IMR-90 (cell line): Measurements from ENCODE around the gene COX19. TPM values are rescaled to one million over a fixed set of nuclear protein-coding genes. Genes with fewer than 3 reads are reported as not detected.

ENCODE experiments used
- ATAC-seq: fragments of 200-7000 bp; cut with Tn5 transposase; 2 replicates; pipeline ENCODE4 v1.9.1; 2020; ENCODE audit warnings: low read depth, mild to moderate bottlenecking, moderate library complexity
- BruUV-seq: library from RNA; stranded (reverse); fragments of 400-500 nt; replicated peaks from 2 replicates; lab custom pipeline; 2021; lab: Mats Ljungman, UMichigan
- CTCF ChIA-PET: fragments of 300-600 bp; formaldehyde crosslinking; extraction: SDS; loops from one replicate; lab custom pipeline; 2021; ENCODE audit warnings: antibody characterized with exemption; lab: Yijun Ruan, JAX
- POLR2A ChIA-PET: fragments of 300-600 bp; sonication (Branson Sonifier 250); formaldehyde crosslinking; loops from one replicate; lab custom pipeline; 2022; ENCODE audit warnings: antibody characterized with exemption; ENCODE audit not compliant: unreplicated experiment; lab: Charles Lee
- DNase-seq: peaks from one replicate; pipeline ENCODE4 v3.0.0; 2013
- H2AFZ ChIP-seq: replicated peaks from 2 replicates; pipeline ENCODE3; 2013; ENCODE audit warnings: low read length, mild to moderate bottlenecking; ENCODE audit not compliant: poor library complexity
- H2AK5ac ChIP-seq: 2 replicates; pipeline ENCODE4 v1.6.1; 2013; ENCODE audit warnings: low read depth, low read length, inconsistent platforms
- H2AK9ac ChIP-seq: replicated peaks from 2 replicates; pipeline ENCODE3; 2013; ENCODE audit warnings: mild to moderate bottlenecking, low read depth, low read length, moderate library complexity; ENCODE audit not compliant: poor library complexity
- H2BK120ac ChIP-seq: 2 replicates; pipeline ENCODE4 v1.6.1; 2013; ENCODE audit warnings: low read depth, low read length, inconsistent platforms
- H2BK15ac ChIP-seq: 3 replicates; pipeline ENCODE4 v1.6.1; 2013; ENCODE audit warnings: low read depth, low read length, inconsistent platforms
- H2BK20ac ChIP-seq: 2 replicates; pipeline ENCODE4 v1.6.1; 2013; ENCODE audit warnings: low read depth, mild to moderate bottlenecking, inconsistent platforms, low read length, moderate library complexity
- H2BK5ac ChIP-seq: 2 replicates; pipeline ENCODE4 v1.6.1; 2013; ENCODE audit warnings: mild to moderate bottlenecking, low read depth, low read length, inconsistent platforms; ENCODE audit not compliant: poor library complexity, severe bottlenecking
- H3K14ac ChIP-seq: replicated peaks from 2 replicates; pipeline ENCODE4 v1.6.1; 2013; ENCODE audit warnings: low read depth, low read length, inconsistent platforms
- H3K18ac ChIP-seq: 2 replicates; pipeline ENCODE4 v1.6.1; 2013; ENCODE audit warnings: low read depth, low read length, control low read depth
- H3K23ac ChIP-seq: 2 replicates; pipeline ENCODE4 v1.6.1; 2013; ENCODE audit warnings: low read depth, low read length, inconsistent platforms
- H3K27ac ChIP-seq: 2 replicates; pipeline ENCODE4 v1.5.1; 2013; ENCODE audit warnings: mild to moderate bottlenecking, control low read depth, low read length; ENCODE audit not compliant: insufficient read depth
- H3K27me3 ChIP-seq: 2 replicates; pipeline ENCODE4 v1.6.1; 2013; ENCODE audit warnings: low read length; ENCODE audit not compliant: control insufficient read depth, insufficient read depth
- H3K36me3 ChIP-seq: 2 replicates; pipeline ENCODE4 v1.6.1; 2013; ENCODE audit warnings: low read length, mixed read lengths; ENCODE audit not compliant: control insufficient read depth, insufficient read depth
- H3K4ac ChIP-seq: 2 replicates; pipeline ENCODE4 v1.6.1; 2013; ENCODE audit warnings: low read depth, low read length, inconsistent platforms
- H3K4me1 ChIP-seq: 2 replicates; pipeline ENCODE4 v1.6.1; 2013; ENCODE audit warnings: low read length, mixed read lengths; ENCODE audit not compliant: control insufficient read depth, insufficient read depth
- H3K4me2 ChIP-seq: 2 replicates; pipeline ENCODE4 v1.6.1; 2013; ENCODE audit warnings: low read depth, mild to moderate bottlenecking, control low read depth, low read length, moderate library complexity
- H3K4me3 ChIP-seq: 2 replicates; pipeline ENCODE4 v1.5.1; 2013; ENCODE audit warnings: low read depth, mild to moderate bottlenecking, control low read depth, low read length, moderate library complexity; ENCODE audit not compliant: insufficient read depth
- H3K56ac ChIP-seq: 2 replicates; pipeline ENCODE4 v1.6.1; 2013; ENCODE audit warnings: low read length, inconsistent platforms; ENCODE audit not compliant: insufficient read depth; ENCODE audit errors: extremely low read depth
- H3K79me1 ChIP-seq, 2 experiments: 2 replicates each; pipeline ENCODE4 v1.6.1; 2013; ENCODE audit warnings: low read length in 2 of 2, inconsistent platforms in 1 of 2, low read depth in 1 of 2
- H3K9ac ChIP-seq: 2 replicates; pipeline ENCODE4 v1.6.1; 2013; ENCODE audit warnings: low read depth, low read length, control low read depth
- H3K9me1 ChIP-seq: 2 replicates; pipeline ENCODE4 v1.6.1; 2013; ENCODE audit warnings: low read length, inconsistent platforms; ENCODE audit not compliant: insufficient read depth
- H3K9me3 ChIP-seq: 2 replicates; pipeline ENCODE4 v1.6.1; 2013; ENCODE audit warnings: low read length; ENCODE audit not compliant: control insufficient read depth, insufficient read depth
- H4K20me1 ChIP-seq: 2 replicates; pipeline ENCODE4 v1.6.1; 2013; ENCODE audit warnings: low read length, inconsistent platforms; ENCODE audit not compliant: insufficient read depth
- H4K5ac ChIP-seq: 2 replicates; pipeline ENCODE4 v1.6.1; 2013; ENCODE audit warnings: mild to moderate bottlenecking, low read depth, low read length, control low read depth
- H4K8ac ChIP-seq, 2 experiments: 2 replicates each; pipeline ENCODE4 v1.6.1; 2013; ENCODE audit warnings: low read depth in 2 of 2, low read length in 2 of 2, control low read depth in 1 of 2, inconsistent platforms in 1 of 2
- H4K91ac ChIP-seq: 2 replicates; pipeline ENCODE4 v1.6.1; 2013; ENCODE audit warnings: low read depth, low read length, inconsistent platforms; ENCODE audit not compliant: insufficient read depth
- BHLHE40 ChIP-seq: fragments of 150-350 bp; IDR thresholded peaks from 2 replicates; pipeline ENCODE4 v1.6.1; 2016; ENCODE audit warnings: mild to moderate bottlenecking, low read depth, low read length
- CEBPB ChIP-seq: IDR thresholded peaks from 2 replicates; pipeline ENCODE4 v1.6.1; 2012; ENCODE audit warnings: low read depth, low read length, improper control_type of control experiment
- CHD1 ChIP-seq: IDR thresholded peaks from 2 replicates; pipeline ENCODE4 v1.6.1; 2012; ENCODE audit warnings: low read depth, low read length, improper control_type of control experiment
- CTCF ChIP-seq: conservative IDR thresholded peaks from 2 replicates; pipeline ENCODE4 v1.5.1; 2012; ENCODE audit warnings: mild to moderate bottlenecking, low read depth, low read length, improper control_type of control experiment
- FOS ChIP-seq: fragments of 150-350 bp; IDR thresholded peaks from 2 replicates; pipeline ENCODE4 v1.6.1; 2016; ENCODE audit warnings: low read depth, low read length
- MAFK ChIP-seq: IDR thresholded peaks from 2 replicates; pipeline ENCODE4 v1.6.1; 2012; ENCODE audit warnings: low read depth, low read length, improper control_type of control experiment
- MAZ ChIP-seq: IDR thresholded peaks from 2 replicates; pipeline ENCODE4 v1.6.1; 2012; ENCODE audit warnings: low read depth, mild to moderate bottlenecking, low read length, improper control_type of control experiment, moderate library complexity, borderline replicate concordance
- MXI1 ChIP-seq: IDR thresholded peaks from 2 replicates; pipeline ENCODE4 v1.6.1; 2012; ENCODE audit warnings: low read depth, mild to moderate bottlenecking, low read length, moderate library complexity, borderline replicate concordance
- NFE2L2 ChIP-seq: fragments of 150-350 bp; IDR thresholded peaks from 2 replicates; pipeline ENCODE4 v1.6.1; 2016; ENCODE audit warnings: low read depth, mild to moderate bottlenecking, low read length
- POLR2A ChIP-seq: IDR thresholded peaks from 2 replicates; pipeline ENCODE4 v1.6.1; 2012; ENCODE audit warnings: mild to moderate bottlenecking, low read depth, low read length
- RAD21 ChIP-seq: IDR thresholded peaks from 2 replicates; pipeline ENCODE4 v1.6.1; 2012; ENCODE audit warnings: low read length, improper control_type of control experiment
- RCOR1 ChIP-seq: IDR thresholded peaks from 2 replicates; pipeline ENCODE4 v1.6.1; 2012; ENCODE audit warnings: mild to moderate bottlenecking, low read length, improper control_type of control experiment; ENCODE audit not compliant: insufficient replicate concordance
- RFX5 ChIP-seq: IDR thresholded peaks from 2 replicates; pipeline ENCODE4 v1.8.0; 2012; ENCODE audit warnings: low read depth, mild to moderate bottlenecking, low read length, moderate library complexity
- SMC3 ChIP-seq: fragments of 150-350 bp; IDR thresholded peaks from 2 replicates; pipeline ENCODE4 v1.6.1; 2016; ENCODE audit warnings: low read depth, mild to moderate bottlenecking, antibody characterized with exemption, low read length, moderate library complexity
- WGBS, 2 experiments: methylation state at CpG; one replicate each; pipeline versions ENCODE4 v1.1.5 to v1.1.7; 2013; ENCODE audit warnings: missing lambda C conversion rate in 2 of 2; ENCODE audit not compliant: insufficient read length in 1 of 2; ENCODE audit errors: extremely low coverage in 2 of 2; 5-methylcytosine and 5-hydroxymethylcytosine counted together
- dilution Hi-C: fragments of 300-500 bp; cut with HindIII; formaldehyde crosslinking; loops from one replicate; pipeline ENCODE4 v1.14.3; 2018; ENCODE audit warnings: low sequenced_read_pairs; ENCODE audit not compliant: unreplicated experiment
- in situ Hi-C: fragments of 300-500 bp; cut with MboI; formaldehyde crosslinking; loops from 3 replicates; pipeline ENCODE4 v1.14.3; 2019; ENCODE audit warnings: low sequenced_read_pairs, inconsistent platforms, mixed read lengths
- intact Hi-C: fragments of 100-400 bp; cut with micrococcal nuclease; formaldehyde crosslinking; loops from 2 replicates; pipeline ENCODE4 v1.10.0; 2022
- polyA plus RNA-seq, 3 experiments: library from polyadenylated mRNA; depleted of rRNA; stranded (reverse); fragments of >200 nt; gene quantifications; 2 replicates each; pipeline ENCODE4 v1.2.3, GENCODE V29; 2012; ENCODE audit warnings: low replicate concordance in 1 of 3
- total RNA-seq: library from RNA; depleted of rRNA; stranded (reverse); fragments of >200 nt; gene quantifications from 2 replicates; pipeline ENCODE4 v1.2.3, GENCODE V29; 2012
- TF ChIP-seq, protein P1 (sequence below): fragments of 150-350 bp; IDR thresholded peaks from 2 replicates; pipeline ENCODE4 v1.6.1; 2016; ENCODE audit warnings: low read depth, mild to moderate bottlenecking, low read length, moderate library complexity, borderline replicate concordance
- TF ChIP-seq, protein P2 (sequence below): fragments of 150-350 bp; IDR thresholded peaks from 2 replicates; pipeline ENCODE4 v1.6.1; 2017; ENCODE audit warnings: mild to moderate bottlenecking, antibody characterized with exemption, low read length, low read depth

The COX19 gene
- total and polyA plus RNA-seq, 2 of the 4 experiments (the other 2 are of a cell fraction): 3.9 to 7.3 TPM

DNA sequence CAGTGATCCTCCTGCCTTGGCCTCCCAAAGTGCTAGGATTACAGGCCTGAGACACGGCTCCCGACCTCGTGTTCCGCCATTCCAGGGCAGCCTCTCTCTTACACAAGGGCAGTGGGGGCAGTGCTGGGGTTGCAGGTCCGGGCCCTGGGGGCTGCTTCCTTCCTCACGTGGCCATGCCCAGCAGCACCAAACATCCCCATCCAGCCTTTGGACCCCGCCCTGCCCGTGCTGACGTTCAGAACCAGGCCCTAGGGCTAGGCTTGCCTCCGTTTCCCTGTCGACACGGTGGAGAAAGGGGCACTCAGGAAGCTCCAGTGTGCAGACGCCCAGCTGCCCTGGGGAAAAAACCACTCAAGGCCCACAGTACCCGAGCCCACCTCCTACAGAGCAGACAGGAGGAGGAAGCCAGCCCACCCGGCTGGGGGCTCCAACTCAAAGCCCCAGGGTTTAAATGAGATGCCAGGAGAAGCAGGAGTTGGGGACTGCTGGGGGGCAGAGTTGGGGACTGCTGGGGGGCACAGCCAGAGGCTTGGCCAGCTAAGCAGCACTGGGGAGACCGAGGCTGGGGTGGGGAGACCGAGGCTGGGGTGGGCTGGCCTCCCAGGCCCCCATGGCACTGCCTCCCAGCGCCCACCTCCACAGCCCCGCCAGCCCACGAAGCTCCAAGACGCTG, 56.8 kb downstream of the COX19 start:
- no peak overlapping the region for H3K4ac ChIP-seq
- peaks cover 2% of the 10 kb centered on the region; the same call in 1 of the 2 replicates for H3K4me1 ChIP-seq
- no peak overlapping the region for H2AFZ ChIP-seq
- no peak overlapping the region for H2BK15ac ChIP-seq
- H3K27ac ChIP-seq: no peak overlapping the region
- DNase-seq (no peak), ATAC-seq (no peak)
- BruUV-seq: no TSS peak
- H3K36me3 ChIP-seq: no peaks in the 10 kb centered on the region
- in situ Hi-C loops (no loop called here), intact Hi-C loops (no loop called here), dilution Hi-C loops (no loop called here)
- TF ChIP-seq BHLHE40: no peak
- no peak for TF ChIP-seq CHD1
- TF ChIP-seq RAD21: no peak
- TF ChIP-seq MAFK: no peak
- TF ChIP-seq CTCF: no peak
- TF ChIP-seq FOS: no peak
- no peak for TF ChIP-seq CEBPB
- TF ChIP-seq SMC3: no peak
- TF ChIP-seq RFX5: no peak
- TF ChIP-seq, protein P1, sequence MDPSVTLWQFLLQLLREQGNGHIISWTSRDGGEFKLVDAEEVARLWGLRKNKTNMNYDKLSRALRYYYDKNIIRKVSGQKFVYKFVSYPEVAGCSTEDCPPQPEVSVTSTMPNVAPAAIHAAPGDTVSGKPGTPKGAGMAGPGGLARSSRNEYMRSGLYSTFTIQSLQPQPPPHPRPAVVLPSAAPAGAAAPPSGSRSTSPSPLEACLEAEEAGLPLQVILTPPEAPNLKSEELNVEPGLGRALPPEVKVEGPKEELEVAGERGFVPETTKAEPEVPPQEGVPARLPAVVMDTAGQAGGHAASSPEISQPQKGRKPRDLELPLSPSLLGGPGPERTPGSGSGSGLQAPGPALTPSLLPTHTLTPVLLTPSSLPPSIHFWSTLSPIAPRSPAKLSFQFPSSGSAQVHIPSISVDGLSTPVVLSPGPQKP: no peak
- TF ChIP-seq POLR2A: no peak
- no peak for TF ChIP-seq NFE2L2
- no peak for TF ChIP-seq MAZ
- TF ChIP-seq, protein P2, sequence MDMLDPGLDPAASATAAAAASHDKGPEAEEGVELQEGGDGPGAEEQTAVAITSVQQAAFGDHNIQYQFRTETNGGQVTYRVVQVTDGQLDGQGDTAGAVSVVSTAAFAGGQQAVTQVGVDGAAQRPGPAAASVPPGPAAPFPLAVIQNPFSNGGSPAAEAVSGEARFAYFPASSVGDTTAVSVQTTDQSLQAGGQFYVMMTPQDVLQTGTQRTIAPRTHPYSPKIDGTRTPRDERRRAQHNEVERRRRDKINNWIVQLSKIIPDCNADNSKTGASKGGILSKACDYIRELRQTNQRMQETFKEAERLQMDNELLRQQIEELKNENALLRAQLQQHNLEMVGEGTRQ: no peak
- TF ChIP-seq RCOR1: no peak
- no peak for TF ChIP-seq MXI1
- no peak overlapping the region for H2BK5ac ChIP-seq
- WGBS, 2 experiments: 90% methylated on average over 4 of the region's 21 CpGs; no CpG with 5 or more reads in 1 of the 2 experiments
- no peak overlapping the region for H4K5ac ChIP-seq
- no peak overlapping the region for H2BK120ac ChIP-seq
- H3K9me1 ChIP-seq: no peaks in the 10 kb centered on the region
- H3K27me3 ChIP-seq: no peaks in the 10 kb centered on the region
- no peak overlapping the region for H3K23ac ChIP-seq
- H3K4me3 ChIP-seq: no peak overlapping the region
- H3K4me2 ChIP-seq: no peak overlapping the region
- H3K14ac ChIP-seq: no peak overlapping the region
- no peaks in the 10 kb centered on the region for H3K9me3 ChIP-seq
- H2AK9ac ChIP-seq: no peak overlapping the region
- no peaks in the 10 kb centered on the region for H4K20me1 ChIP-seq
- POLR2A ChIA-PET: no interaction called here
- H2BK20ac ChIP-seq: no peak overlapping the region
- H3K56ac ChIP-seq: no peak overlapping the region
- no peak overlapping the region for H3K9ac ChIP-seq
- H4K91ac ChIP-seq: no peak overlapping the region
- no peak overlapping the region for H2AK5ac ChIP-seq
- H3K18ac ChIP-seq: no peak overlapping the region
- no peaks in the 10 kb centered on the region for H3K79me1 ChIP-seq
- CTCF ChIA-PET: no interaction called here
- H4K8ac ChIP-seq: no peak overlapping the region
